ENCODE measurements around the gene SCAMP4.

The SCAMP4 gene

DNA sequence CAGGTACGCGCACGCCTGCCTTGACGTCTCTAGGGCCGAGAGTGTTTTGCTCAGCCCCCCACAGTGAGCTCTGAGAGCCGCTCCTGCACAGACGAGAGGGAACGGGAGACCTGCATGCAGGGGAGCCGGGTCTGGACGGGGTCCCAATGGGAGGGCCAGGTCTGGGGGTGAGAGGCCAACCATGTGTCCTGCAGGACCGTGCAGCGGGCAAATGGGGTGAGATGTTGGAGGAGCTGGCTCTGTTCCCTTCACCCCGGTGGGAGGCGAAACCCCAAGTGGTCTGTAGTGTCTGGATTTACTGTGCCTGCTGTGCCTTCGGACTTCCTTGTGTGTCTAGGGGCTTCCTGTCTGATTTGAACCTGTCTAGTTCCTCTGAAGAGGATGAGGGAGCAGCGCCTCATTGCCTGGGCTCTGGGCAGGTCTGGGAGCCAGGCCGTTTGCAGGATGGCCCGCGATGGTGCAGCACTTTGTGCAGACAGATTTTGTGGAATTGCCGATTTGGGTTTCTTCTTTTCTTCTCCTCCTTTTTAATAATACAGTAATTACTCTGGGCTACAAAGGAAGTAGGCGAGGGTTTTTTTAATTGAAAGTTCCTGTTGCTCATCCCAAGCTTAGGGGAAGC, 37.8 kb downstream of the SCAMP4 start:
- DNase-seq, result no peak

GRCh38 chr19:1943661-1944087, 38.5 kb downstream of the SCAMP4 start:
- no peak for DNase-seq

- DNase-seq, result no peak
Measured at GRCh38 chr19:1944088-1944915, 39.1 kb downstream of the SCAMP4 start.

DNA sequence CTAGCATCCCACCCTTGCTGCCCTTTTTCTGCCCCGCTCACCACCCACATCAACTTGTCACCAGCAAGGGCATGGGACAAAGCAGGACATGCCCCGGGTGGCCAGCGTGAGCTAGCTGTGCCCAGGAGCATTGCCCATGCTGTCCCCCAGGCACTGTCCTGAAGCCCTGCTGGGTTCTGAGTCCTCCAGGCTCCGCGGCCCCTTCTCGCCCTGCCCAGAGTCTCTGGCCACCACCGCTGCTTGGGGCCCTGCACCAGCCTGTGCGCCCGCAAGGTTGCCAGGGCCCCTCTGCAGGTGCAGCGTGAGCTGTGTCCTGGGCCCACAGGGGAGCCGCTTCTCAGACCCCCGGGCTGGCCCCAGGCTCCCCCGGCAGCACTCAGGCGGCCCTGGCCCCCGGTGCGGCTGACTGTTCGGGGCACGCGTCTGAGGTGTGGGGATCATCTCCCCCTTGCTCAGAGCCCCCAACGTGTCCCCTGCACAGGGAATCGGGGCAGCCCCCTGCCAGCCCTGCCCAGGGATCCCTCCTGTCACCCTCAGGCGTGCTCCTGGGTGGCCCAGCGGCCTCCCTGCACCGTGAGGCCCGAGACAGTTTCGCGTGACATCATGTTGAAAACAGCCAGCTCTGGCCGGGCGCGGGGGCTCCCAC, 39.8 kb downstream of the SCAMP4 start:
- DNase-seq, result no peak

DNA sequence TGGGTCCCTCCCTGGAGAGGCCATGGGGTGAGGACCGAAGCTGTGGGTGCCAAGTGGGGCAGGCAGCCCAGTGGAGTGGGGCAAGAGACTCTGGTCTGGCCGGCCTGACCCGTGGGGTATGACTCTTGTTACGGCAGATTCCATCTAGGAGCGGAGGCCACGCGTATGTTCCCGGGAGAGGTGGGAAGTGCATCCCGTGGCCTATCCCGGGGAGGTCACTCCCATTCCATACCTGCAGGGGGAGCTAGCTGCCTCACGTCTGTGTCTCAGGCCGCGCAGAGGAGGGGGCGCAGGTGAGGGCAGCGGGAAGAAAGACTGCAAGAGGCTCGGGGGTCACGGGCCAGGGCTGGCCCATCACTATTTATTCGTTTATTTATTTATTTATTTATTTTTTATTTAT, 40.7 kb downstream of the SCAMP4 start:
- peak; percentile 88 for DNase-seq

DNA sequence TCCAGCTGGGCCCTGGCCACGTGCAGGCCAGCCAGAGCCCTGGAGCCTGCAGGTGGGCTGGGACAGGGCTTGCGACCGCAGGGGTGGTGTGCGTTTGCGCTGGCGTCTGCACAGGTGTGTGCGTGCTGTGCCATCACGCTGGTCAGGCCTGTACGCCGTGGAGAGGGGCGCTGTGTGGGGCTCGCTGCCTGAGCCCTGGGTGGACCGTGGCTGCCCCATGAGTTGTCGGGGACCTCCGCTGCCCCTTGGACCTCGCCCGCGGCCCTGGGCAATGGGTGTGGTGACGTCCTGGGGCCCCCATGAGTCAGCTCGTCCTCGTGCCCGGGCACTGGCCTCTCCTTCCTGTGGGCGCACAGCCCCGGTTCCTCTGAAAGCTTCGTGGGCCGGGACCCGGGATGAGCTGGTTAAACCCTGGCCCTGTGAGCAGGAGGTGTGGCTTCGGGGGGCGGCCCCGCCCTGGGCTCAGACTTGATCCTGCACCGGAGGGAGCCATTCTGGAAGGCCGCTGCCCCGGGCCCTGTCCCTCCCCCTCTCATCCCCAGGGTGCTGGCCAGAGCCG, 42.5 kb downstream of the SCAMP4 start:
- DNase-seq, result no peak

GRCh38 chr19:1949304-1950101, 44.3 kb downstream of the SCAMP4 start:
- DNase-seq, result no peak

DNA sequence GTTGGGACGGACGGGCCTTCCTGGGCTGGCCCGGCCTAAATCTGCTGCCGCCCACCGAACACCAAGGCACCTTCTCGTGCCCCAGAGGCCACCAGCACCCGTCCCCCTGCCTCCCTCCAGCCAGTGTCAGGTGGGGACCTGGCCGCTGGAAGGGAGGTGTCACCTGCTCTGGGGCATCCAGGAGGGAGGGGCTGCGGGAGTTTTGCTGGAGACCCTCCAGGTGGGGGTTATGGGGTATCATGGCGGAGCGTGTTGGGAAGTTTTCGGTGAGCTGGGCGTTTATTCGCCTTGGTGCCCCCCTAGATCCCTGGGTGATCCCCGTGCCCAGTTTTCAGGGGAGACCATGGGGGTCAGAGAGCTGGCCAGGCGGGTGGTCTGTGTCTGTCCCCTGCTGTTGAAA, 45.4 kb downstream of the SCAMP4 start:
- DNase-seq, result no peak

- no peak for DNase-seq
Measured at GRCh38 chr19:1952635-1953034, 47.4 kb downstream of the SCAMP4 start.

DNA sequence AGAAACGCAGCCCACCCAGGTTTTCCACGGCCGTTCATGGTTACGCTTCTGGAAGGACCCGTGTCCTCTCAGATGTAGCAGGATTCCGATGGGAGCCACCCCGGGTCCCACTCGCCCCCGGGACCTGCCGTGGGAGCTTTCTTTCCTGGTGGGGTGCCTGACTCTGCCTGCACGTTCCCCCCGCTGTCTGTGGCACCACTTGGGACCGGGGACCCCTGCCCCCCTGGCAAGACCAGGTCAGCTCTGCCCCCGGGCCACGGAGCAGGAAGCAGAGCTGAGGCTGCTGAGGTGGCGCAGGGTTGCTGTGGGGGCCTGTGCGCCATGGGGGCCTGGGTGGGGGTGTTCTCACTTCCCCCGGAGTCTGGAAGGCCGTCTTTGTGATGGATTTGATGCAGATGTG, 47.8 kb downstream of the SCAMP4 start:
- DNase-seq, result no peak

GRCh38 chr19:1953441-1954094, 48.4 kb downstream of the SCAMP4 start:
- DNase-seq, result no peak

DNA sequence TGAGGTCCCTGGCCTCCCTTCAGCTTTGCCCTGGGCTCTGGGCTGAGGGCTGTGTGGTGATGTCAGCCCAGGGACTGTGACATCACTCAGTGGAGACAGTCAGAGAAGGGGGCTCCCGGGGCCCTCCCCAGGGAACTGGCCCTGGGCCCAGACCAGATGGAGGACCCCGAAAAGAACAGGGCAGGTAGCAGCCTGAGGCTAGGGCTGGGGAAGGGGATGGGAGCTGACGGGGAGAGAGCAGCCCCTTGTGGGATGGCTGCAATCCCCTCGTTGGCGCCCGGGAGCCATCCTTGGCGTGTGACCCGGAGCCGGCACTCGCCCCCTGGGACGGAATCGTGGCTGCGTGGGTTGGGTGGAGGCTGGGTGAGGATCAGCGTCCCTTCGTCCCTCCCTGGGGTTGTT, 49.3 kb downstream of the SCAMP4 start:
- DNase-seq, result no peak

- DNase-seq, result no peak
Measured at GRCh38 chr19:1955171-1956121, 50.2 kb downstream of the SCAMP4 start.

DNA sequence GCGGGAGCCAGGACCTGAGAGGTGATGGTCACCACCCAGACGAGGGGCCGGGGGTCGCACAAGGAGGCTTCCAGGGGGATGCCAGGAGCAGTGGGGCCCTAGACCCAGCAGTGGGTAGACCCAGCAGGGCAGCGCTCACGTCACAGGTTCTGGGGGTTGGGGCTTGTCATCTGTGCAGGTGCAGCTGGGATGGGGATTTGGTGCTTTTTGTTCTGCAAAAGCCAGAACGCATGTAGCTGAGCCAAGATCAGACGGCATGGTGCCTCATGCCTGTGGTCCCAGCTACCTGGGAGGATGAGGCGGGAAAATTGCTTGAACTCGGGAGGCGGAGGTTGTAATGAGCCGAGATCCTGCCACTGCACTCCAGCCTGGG, 50.9 kb downstream of the SCAMP4 start:
- no peak for DNase-seq

DNA sequence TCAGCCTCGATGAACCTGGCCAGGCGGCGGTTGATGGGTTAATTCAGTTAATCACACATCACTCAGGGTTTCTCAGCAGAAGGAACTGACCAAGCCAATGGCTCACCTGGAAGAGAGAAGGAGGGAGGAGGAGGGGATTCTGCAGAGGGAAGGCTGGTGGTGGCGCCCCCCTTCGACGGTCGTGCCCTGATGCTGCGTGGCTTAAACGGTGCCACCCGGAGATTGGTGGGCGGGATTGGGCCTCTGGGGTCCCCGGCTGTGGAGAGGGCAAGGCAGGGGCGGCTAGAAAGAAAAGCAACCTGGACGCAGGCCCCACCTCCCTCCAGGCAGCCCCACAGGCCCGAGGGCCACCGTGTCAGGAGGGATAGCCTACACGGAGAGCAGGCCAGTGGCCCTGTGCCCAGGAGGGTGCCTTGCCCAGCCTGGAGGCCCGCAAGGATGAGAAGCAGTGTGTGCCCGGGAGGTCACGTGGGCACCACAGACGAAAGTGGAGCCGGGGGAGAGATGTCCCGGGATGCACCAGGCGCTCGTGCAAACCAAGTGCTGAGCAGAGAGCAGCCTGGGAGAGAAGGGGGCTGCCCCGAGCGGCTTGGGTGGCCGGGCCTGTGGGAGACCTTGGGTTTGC, 51.8 kb downstream of the SCAMP4 start:
- DNase-seq, result no peak

DNA sequence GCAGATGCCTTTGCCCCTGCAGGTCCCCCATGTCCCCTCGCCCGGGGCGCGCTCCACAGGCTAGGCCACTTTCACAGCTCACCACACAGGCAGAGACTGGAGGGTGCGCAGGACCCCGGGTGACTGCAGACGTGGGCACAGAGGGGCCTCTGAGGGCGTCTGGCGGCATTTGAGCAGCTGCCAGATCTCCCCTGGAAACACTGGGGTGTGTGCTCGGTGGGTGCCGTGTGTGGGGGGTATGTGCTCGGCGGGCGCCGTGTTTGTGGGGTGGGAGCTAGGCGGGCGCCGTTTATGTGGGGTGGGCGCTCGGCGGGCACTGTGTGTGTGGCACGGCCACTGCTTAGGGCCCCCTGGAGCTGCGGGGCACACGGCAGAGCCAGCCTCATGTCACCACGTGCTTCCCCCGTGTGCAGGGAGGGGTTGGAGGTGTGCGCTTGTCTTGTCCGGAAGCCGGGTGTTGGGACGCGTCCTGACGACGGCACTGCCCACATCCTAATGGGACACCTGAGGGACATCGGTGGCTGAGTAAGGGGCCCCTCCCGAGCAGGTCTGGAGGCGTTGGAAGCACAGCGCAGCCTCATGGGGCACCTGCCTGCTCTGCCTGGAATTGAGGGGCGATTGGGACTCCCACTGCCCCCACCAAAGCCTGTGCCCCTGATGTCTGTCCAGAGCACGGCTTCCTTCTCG, 52.5 kb downstream of the SCAMP4 start:
- no peak for DNase-seq

GRCh38 chr19:1959928-1960589, 54.9 kb downstream of the SCAMP4 start:
- no peak for DNase-seq

DNA sequence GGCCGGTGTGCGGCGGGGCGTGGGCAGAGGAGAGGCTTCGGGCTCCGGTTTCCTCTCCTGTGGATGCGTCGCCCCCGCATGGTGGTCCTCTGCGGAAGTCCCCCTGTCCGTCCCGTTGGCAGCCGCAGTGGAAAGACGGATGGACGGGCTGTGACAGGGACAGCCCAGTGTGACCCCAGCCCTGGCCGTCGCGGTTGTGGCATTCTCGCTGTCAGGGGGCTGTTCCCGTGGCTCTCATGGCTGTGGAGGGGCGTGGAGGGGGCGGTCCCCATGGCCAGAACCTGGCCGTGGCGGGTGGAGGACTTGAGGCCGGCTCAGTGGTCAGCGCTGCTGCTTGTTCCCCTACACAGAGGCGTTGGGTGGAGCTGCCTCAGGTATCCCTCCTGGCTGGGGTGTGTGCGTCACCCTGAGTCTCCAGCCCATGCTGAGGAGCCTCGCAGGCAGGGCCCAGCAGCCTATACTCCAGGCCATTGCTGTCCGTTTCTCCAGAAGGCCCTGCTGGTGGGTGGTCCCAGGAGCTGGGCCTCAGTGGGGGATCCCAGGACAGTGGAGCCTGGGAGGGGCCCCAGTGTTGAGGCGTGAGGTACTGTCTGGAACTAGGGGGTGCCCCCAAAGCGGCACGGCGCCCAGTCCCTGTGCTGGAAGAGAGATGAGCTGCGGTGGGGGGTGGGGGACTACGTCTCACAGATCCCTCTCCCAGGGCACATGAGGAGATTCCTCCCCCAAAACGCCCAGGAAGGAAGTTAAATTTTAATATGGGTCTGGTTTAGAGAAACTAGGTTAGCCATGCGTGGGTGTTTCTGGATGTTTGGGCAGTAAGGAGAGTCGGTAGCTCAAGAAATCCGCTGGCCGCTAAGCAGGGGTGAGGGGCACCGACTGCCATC, 56.0 kb downstream of the SCAMP4 start:
- DNase-seq, result no peak
